Non-pigmented ciliary epithelial cell (primary cell): Measurements from ENCODE around the gene CDKN2D.
"Not testable (repeated sequence)": the region's sequence is repeated elsewhere in the genome, so short reads cannot be mapped to it uniquely, and the experiment has no call there.

ENCODE experiments used
- DNase-seq: peaks from one replicate; pipeline ENCODE4 v3.0.0-alpha.2; 2010; ENCODE audit warnings: low read depth

Gene CDKN2D

DNA sequence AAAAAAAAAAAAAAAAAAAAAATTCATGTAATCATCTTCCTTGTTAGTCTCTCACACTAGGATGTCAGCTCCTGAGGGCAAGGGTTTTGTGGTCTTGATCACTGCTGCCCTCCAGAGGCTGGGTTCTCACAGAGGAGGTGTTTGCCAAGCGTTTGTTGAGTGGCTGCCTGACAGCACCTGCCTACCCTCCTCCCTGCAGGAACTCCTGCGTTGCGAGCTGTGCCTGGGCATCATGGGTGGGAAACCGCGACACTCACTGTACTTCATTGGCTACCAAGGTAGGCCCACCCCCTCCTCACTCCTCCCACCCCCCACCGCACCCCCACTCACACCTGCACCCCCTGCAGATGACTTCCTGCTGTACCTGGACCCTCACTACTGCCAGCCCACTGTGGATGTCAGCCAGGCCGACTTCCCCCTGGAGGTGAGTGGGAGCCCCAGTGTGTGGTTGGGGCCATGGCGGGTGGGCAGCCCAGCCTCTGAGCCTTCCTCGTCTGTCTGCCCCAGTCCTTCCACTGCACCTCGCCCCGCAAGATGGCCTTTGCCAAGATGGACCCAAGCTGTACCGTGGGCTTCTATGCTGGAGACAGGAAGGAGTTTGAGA is 17.0 kb downstream of the CDKN2D start:
- no peak for DNase-seq

DNA sequence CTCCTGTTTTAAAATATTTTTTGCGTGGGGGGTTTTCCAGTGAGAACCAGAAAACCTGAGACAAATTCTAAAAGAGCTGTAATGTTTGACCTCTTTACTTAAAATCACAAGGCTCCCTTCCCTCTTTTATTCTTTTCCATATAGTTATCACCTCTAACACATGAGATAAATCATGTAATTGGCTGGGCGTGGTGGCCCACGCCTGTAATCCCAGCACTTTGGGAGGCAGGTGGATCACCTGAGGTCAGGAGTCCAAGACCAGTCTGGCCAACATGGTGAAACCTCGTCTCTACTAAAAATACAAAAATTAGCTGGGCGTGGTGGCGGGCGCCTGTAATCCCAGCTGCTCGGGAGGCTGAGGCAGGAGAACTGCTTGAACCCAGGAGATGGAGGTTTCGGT is 17.8 kb downstream of the CDKN2D start:
- DNase-seq, result not testable (repeated sequence)

DNA sequence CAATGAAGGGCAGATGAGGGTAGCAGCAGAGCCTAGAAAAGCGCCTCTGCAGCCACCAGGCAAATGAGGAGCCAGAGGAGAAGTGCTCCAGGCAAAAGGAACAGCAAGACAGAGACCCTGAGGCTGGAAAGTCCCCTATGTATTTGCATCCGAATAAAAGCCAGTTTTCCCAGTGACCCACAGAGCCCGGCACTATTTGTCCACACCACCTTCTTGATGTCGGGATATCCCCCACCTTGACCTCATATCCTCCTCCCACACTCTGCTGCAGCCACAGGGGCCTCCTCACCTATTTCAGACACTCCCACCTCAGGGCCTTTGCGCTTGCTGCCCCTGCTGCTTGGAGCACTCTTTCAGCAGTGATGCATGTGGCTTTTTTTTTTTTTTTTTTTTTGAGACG is 18.4 kb downstream of the CDKN2D start:
- no peak for DNase-seq

DNA sequence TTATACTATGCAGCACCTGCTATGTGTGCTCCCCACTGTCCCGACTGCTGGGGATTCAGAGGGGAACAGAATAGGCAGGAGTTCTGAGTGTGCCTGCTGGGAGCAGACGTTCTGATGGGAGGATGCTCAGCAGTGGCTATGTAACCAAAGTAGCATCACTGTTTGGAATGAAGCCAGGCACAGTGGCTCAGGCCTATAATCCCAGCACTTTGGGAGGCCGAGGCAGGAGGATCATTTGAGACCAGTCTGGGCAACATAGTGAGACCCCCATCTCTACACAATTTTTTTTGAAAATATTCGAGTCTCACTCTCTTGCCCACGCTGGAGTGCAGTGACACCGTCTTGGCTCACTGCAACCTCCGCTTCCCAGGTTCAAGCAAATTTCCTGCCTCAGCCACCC is 19.0 kb downstream of the CDKN2D start:
- DNase-seq, result no peak

DNA sequence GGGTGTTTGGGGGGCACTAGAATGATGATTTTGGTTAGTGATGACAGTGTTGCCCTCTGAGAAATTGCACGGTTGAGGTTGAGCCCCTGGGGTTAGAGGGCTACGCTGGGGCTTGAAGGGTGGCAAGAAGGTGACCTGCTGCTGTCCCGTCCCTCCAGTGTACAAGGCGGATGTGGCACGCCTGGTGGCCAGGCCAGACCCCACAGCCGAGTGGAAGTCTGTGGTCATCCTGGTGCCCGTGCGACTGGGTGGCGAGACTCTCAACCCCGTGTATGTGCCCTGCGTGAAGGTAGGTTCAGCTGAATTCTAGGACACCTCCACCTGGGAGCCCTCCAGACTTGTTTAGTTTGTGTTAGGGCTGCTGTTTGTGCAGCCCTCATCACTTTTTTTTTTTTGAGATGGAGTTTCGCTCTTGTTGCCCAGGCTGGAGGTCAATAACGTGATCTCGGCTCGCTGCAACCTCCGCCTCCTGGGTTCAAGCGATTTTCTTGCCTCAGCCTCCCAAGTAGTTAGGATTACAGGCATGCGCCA is 20.0 kb downstream of the CDKN2D start:
- DNase-seq, result no peak

DNA sequence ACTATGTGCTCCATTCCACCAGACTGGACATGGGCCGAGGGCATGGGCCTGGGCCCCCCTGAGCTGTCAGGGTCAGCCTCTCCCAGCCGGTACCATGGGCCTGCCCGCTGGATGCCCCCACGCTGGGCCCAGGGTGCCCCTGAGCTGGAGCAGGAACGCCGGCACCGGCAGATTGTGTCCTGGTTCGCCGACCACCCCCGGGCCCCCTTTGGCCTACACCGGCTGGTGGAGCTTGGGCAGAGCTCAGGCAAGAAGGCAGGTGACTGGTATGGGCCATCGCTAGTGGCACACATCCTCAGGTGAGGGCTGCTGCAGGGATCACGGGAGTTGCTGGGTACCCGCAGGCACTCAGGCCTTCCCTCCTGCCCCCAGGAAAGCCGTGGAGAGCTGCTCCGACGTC is 22.0 kb downstream of the CDKN2D start:
- no peak for DNase-seq

DNA sequence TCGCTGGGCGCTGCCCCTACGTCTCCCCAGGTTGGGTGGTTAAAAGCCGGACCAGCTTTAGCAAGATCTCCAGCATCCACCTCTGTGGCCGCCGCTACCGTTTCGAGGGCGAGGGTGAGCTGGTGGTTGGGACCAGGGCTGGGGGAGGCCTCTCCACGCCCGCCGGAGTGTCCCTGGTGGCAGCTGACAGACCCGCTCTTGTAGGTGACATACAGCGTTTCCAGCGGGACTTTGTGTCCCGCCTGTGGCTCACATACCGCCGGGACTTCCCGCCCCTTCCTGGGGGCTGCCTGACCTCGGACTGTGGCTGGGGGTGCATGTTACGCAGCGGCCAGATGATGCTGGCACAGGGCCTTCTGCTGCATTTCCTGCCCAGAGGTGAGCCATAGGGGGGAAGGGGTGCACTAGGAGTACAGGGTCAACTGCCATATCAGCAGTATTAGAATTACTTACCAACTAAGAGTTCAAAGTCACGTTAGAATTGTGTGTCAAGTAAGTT is 24.0 kb downstream of the CDKN2D start:
- DNase-seq, result no peak

DNA sequence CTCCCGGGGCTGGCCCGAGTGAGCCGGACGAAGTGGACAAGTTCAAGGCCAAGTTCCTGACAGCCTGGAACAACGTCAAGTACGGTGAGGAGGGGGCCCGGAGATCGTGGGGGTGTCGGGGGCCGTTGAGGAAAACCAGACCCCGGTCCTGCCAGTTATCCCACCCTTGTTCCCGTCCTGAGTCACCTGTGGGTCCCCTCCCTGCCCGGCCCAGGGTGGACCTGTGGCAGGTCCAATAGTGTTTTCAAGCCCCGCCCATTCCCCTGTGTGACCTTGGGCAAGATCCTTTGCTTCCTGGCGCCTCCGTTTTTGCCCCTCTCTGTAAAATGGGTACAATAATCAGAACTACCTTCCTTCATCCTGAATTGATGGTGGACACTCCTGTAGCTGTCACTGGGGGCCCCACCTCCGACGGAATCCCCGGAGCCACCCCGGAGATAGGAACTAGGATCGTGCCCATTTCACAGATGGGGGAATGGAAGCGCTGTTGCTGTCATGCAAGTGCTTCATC is 24.5 kb downstream of the CDKN2D start:
- no peak for DNase-seq

DNA sequence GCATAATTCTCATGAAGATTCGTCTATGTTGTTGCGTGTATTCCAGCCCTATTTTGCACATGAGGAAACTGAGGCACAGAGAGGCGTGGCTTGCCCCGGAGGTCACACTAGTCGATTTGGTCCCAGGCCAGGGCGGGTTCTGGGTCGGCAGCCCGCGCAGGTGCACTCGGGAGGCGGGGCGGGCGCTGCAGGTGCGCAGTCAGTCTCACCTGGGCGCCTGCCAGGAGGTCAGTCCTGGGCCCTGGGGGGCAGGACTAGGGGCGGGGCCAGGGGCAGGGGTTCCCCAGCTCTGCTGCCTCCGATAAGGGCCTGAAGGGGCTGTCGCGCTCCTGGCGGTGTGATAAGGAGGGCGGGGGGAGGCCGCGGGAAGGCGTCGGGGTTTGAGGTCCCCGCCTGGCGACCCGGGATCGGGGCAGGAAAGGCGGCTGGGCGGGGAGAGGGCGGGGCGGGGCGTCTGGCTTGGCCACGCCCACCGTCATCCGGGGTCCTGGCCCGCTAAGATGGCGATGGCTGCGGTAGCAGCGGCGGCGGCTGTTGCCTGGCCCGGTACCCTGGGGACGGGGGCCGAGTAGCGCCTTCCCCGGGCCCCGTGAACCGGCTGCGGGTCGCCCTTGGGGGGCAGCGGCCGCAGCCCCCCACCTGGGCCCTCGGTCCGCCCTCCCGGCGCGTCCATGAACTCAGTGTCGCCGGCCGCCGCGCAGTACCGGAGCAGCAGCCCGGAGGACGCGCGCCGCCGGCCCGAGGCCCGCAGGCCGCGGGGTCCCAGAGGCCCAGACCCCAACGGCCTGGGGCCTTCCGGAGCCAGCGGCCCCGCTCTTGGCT is 25.1 kb downstream of the CDKN2D start, which contains the start of gene ATG4D:
Gene ATG4D, plus strand, starts transcription at position 485 of the 822 bp plus-strand sequence. Its CDS starts 187 bp downstream, at position 672.
- no peak for DNase-seq

DNA sequence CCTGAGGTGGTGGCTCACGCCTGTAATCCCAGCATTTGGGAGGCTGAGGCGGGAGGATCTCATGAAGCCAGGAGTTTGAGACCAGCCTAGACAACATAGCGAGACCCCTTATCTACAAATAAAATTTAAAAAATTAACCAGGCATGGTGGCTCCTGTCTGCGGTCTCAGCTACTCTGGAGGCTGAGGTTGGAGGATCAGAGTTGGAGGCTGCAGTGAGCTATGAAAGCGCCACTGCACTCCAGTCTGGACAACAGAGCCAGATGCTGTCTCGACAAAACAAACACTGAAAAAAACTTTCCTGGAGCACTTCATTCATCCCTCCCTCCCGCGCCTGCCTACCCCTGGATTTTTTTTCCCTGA is 25.7 kb downstream of the CDKN2D start:
- no peak for DNase-seq

DNA sequence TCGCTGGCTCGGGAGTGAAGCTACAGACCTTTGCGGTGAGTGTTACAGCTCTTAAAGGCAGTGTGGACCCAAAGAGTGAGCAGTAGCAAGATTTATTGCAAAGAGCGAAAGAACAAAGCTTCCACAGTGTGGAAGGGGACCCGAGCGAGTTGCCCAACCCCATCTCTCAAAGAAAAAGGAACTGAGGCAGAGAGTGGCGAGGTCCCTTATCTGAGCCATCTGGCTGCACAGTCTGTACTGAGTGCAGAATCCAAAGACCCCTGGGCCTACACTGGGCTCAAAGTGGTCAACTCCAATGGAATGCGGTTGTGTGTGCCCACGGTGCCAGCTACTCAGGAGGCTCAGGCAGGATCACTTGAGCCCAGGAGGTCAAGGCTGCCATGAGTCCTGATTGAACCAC is 29.8 kb downstream of the CDKN2D start:
- not testable (repeated sequence) for DNase-seq

DNA sequence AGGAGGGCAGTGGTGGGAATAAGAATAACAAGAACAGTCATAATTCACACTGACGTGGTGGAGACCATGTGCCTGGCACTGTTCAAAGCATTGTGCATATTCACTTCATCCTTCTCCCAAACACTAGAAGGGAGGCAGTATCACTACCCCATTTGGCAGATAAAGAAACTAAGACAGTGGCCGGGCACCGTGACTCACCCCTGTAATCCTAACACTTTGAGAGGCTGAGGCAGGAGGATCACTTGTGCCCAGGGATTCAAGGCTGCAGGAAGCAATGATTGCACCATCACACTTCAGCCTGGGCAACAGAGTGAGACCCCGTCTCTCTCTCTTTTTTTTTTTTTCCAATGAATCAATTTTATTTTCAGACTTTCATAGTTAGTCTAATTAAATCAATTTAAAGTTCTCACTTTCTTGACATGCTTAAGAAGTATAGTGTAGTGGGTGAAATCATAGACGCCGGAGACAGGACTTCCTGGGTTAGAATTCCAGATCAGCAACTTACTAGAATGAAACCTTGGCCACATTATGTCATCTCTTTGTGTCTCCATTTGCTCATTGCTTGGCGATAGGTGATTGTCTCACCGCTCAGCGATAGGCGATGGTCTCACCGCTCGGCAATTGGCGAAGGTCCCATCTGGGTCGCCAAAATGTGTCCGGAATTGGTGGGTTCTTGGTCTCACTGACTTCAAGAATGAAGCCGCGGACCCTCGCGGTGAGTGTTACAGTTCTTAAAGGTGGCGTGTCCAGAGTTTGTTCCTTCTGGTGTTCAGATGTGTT is 30.4 kb downstream of the CDKN2D start:
- no peak for DNase-seq

DNA sequence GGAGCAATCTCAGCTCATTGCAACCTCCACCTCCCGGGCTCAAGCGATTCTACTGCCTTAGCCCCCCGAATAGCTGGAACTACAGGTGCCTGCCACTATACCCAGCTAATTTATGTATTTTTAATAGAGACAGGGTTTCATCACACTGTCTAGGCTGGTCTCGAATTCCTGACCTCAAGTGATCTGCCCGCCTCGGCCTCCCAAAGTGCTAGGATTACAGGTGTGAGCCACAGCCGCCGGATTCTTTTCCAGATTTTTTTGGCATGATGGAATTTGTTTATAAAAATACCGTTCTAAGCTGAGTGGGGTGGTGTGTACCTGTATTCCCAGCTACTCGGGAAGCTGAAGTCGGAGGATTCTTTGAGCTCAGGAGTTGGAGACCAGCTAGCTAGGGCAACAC is 31.1 kb downstream of the CDKN2D start:
- no peak for DNase-seq

DNA sequence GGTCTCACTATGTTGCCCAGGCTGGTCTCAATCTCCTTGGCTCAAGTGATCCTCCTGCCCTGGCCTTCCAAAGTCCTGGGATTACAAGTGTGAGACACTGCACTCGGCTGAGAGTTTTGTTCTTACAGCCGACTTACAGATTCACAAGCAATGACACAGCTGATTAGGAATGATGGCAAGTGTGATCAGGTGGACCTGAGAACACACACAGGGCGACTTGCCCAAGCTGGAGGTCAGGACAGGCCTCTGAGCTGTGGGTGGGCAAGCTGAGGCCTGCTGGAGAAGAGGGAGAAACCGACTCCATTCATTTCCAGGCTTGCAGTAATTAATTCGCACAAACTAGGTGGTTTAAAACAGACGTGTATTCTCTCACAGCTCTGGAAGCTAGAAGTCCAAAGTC is 33.2 kb downstream of the CDKN2D start:
- DNase-seq, result no peak

DNA sequence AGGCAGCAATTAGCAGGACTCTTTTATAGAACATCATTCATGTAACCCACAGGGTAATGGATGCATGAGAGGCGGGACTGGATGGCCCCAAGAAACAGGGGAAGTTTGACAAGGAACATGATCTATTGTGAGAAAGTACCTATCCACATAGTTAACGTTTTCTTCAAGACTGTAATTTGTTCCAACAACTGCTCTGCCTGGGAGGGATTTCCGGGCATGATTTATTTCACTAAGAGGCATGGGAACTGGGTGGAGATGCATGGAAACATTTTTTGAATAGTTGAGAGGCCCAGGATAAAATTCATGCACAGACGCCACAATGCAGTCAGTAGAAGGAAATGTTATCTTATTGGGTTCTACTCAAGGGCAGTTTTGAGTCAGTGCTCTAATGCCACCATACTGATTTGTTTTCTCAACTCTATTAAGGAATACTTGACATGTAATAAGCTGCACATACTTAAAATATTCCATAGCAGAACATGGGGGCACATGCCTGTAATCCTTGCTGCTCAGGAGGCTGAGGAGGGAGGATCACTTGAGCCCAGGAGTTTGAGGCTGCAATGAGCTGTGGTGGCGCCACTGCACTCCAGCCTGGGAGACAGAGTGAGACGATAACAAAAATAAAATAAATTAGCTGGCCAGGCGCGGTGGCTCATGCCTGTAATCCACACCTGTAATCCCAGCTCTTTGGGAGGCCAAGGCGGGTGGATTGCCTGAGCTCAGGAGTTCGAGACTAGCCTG is 35.0 kb downstream of the CDKN2D start:
- DNase-seq, result peak; percentile 20

DNA sequence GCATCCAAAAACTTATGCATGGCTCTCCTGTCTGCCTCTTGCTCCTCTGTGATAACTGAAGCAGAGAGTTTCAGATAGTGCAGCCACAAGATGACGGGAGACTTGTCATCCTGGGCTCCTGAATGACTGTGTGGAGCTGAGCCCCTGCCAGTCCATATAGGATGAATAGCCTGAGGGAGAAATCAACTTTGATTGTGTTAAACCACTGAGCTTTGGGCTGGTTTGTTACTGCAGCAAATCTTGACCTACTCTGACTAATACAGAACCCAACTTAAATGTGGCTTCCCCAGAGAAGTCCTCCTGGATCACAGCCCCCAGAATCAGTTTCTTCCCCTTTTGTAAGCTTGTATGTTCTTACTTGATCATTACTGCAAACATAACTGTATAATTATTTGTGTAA is 36.3 kb downstream of the CDKN2D start:
- no peak for DNase-seq

DNA sequence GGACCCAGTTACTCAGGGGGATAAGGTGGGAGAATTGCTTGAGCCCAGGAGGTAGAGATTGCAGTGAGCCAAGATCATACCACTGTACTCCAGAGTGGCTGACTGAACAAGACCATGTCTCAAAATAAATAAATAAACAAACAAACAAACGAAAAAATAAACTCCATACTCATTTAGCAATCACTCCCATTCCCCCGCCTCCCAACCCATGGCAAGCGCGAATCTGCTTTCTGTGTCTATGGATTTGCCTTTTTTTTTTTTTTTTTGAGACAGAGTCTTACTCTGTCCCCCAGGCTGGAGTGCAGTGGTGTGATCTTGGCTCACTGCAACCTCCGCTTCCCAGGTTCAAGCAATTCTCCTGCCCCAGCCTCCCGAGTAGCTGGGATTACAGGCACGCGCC is 41.9 kb downstream of the CDKN2D start:
- not testable (repeated sequence) for DNase-seq

DNA sequence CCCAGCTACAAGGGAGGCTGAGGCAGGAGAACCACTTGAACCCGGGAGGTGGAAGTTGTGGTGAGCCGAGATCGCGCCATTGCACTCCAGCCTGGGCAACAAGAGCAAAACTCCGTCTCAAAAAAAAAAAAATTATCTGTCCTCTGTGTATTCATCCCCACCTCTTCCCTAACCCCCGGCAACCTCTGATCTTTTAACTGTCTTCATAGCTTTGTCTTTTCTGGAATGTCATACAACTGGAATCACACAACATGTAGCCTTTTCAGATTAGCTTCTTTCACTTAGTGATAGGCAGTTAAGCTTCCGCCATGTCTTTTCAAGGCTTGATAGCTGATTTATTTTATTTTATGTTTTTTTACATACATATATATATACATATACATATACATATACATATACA is 43.1 kb downstream of the CDKN2D start:
- DNase-seq, result no peak

DNA sequence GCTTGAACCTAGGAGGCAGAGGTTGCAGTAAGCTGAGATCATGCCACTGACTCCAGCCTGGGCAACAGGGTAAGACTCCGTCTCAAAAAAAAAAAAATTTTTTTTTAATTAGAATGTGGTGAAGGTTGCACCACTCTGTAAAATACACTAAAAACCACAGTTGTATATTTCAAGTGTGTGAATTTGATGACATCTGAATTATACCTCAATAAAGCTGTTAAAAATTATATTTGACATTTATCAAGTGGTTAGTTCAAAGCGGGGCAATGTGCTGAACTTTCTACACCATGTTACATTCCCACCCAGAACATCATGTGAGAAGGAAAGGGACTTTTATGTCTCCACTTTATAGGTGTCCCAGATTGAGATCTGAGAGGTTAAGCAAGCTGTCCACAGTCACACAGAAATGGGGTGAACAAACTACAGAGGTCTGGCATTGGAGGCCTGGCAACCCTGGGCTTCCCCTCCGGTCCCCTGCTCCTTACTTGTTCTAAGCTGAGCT is 45.6 kb downstream of the CDKN2D start:
- DNase-seq, result no peak

DNA sequence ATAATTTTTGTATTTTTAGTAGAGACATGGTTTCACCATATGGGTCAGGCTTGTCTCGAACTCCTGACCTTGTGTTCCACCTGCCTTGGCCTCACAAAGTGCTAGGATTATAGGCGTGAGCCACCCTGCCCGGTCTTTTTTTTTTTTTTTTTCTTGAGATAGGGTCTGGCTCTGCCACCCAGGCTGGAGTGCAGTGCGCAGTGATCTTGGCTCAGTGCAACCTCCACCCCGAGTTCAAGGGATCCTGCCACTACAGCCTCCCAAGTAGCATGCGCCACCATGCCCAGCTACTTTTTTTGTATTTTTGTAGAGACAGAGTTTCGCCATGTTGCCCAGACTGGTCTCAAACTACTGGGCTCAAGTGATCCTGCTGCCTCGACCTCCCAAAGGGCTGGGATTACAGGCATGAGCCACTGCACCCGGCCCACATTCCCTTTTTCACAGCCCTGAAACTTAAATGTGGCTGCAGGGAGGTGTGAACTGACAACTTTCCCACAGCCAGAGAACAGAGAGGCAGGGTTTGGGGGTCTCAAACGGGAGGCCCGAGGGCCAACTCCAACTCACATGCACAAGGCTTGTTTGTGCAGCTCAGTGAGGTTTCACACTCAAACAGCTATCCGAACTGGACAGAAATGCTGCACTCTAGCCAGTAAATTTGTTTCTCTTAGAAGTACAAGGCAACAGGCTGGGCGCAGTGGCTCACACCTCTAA is 47.2 kb downstream of the CDKN2D start:
- no peak for DNase-seq
